OCI-LY7 (cell line): ENCODE measurements around the gene KLHL33. TPM values are rescaled to one million over a fixed set of nuclear protein-coding genes. Genes with fewer than 3 reads are reported as not detected.
A peak's percentile ranks its signal among the peaks of the same experiment; 100 is the strongest.

Experiments used
- BruUV-seq: library from RNA; stranded (reverse); fragments of 400-500 nt; replicated peaks from 2 replicates; lab custom pipeline; 2021; lab: Mats Ljungman, UMichigan
- CTCF ChIA-PET: fragments of 300-600 bp; sonication (Branson Sonifier 250); formaldehyde crosslinking; loops from one replicate; lab custom pipeline; 2022; ENCODE audit warnings: antibody characterized with exemption; ENCODE audit not compliant: unreplicated experiment; lab: Charles Lee
- POLR2A ChIA-PET: fragments of 300-600 bp; sonication (Branson Sonifier 250); formaldehyde crosslinking; loops from one replicate; lab custom pipeline; 2022; ENCODE audit warnings: antibody characterized with exemption; lab: Charles Lee
- DNase-seq: peaks from one replicate; pipeline ENCODE4 v3.0.0-alpha.2; 2015; ENCODE audit warnings: low spot score
- H2AFZ ChIP-seq: fragments of 200-600 bp; sonication (generic), shearing (Covaris generic); 2 replicates; pipeline ENCODE4 v1.6.1; 2014; ENCODE audit warnings: mild to moderate bottlenecking, antibody characterized with exemption, low read length, moderate library complexity
- H3K27ac ChIP-seq: fragments of 200-600 bp; sonication (generic); 2 replicates; pipeline ENCODE4 v1.5.1; 2014; ENCODE audit warnings: mixed run types, low read depth, mild to moderate bottlenecking, moderate library complexity, low read length, inconsistent platforms; ENCODE audit not compliant: poor library complexity, severe bottlenecking
- H3K36me3 ChIP-seq: fragments of 200-600 bp; sonication (generic); 2 replicates; pipeline ENCODE4 v1.6.1; 2014; ENCODE audit warnings: mild to moderate bottlenecking, antibody characterized with exemption, low read length, moderate library complexity, mixed read lengths; ENCODE audit not compliant: insufficient read depth
- H3K4me1 ChIP-seq: fragments of 200-600 bp; sonication (generic); 2 replicates; pipeline ENCODE4 v1.5.1; 2014; ENCODE audit warnings: mild to moderate bottlenecking, low read length; ENCODE audit not compliant: insufficient read depth, poor library complexity, severe bottlenecking
- H3K4me2 ChIP-seq: fragments of 200-600 bp; sonication (generic); 2 replicates; pipeline ENCODE4 v1.6.1; 2014; ENCODE audit warnings: mild to moderate bottlenecking, low read length
- H3K4me3 ChIP-seq: fragments of 200-600 bp; sonication (generic); 2 replicates; pipeline ENCODE4 v1.5.1; 2014; ENCODE audit warnings: mild to moderate bottlenecking, low read depth, low read length; ENCODE audit not compliant: poor library complexity, severe bottlenecking
- H3K79me2 ChIP-seq: fragments of 200-600 bp; sonication (generic); 2 replicates; pipeline ENCODE4 v1.6.1; 2016; ENCODE audit warnings: low read depth, mild to moderate bottlenecking, low read length, moderate library complexity, mixed read lengths; ENCODE audit not compliant: insufficient read depth
- H3K9me2 ChIP-seq: fragments of 200-600 bp; sonication (generic); 2 replicates; pipeline ENCODE4 v1.6.1; 2016; ENCODE audit warnings: mild to moderate bottlenecking, low read length, mixed read lengths; ENCODE audit not compliant: insufficient read depth
- H3K9me3 ChIP-seq: fragments of 200-600 bp; sonication (generic); 2 replicates; pipeline ENCODE4 v1.6.1; 2014; ENCODE audit warnings: mild to moderate bottlenecking, mixed run types, low read length, mixed read lengths
- H4K20me1 ChIP-seq: fragments of 200-600 bp; sonication (generic); 2 replicates; pipeline ENCODE4 v1.6.1; 2014; ENCODE audit warnings: mild to moderate bottlenecking, antibody characterized with exemption, low read length, moderate library complexity, mixed read lengths; ENCODE audit not compliant: insufficient read depth
- EZH2phosphoT487 ChIP-seq: fragments of 200-600 bp; sonication (generic); IDR thresholded peaks from 2 replicates; pipeline ENCODE4 v1.6.1; 2018; ENCODE audit warnings: low read depth, borderline replicate concordance, mild to moderate bottlenecking, mixed run types, antibody characterized with exemption, low read length, moderate library complexity, mixed read lengths
- intact Hi-C: fragments of 100-400 bp; cut with micrococcal nuclease; formaldehyde crosslinking; loops from one replicate; pipeline ENCODE4 v1.10.0; 2022; ENCODE audit not compliant: unreplicated experiment
- total RNA-seq, 2 experiments: library from RNA; depleted of rRNA in 1 of 2; stranded (reverse); fragments of >200 nt in 1 of 2; shearing (Covaris generic) in 1 of 2; gene quantifications; 2 replicates each; pipeline ENCODE4 v1.2.3, GENCODE V29; 2014 to 2022
- TF ChIP-seq, protein P1 (sequence below): fragments of 200-600 bp; sonication (generic); conservative IDR thresholded peaks from 2 replicates; pipeline ENCODE4 v1.5.1; 2014; ENCODE audit warnings: mild to moderate bottlenecking, antibody characterized with exemption, low read length, moderate library complexity, mixed read lengths

The KLHL33 gene
- total RNA-seq, 2 experiments from 2014 or later, result 0.11 TPM; not detected in 1

DNA sequence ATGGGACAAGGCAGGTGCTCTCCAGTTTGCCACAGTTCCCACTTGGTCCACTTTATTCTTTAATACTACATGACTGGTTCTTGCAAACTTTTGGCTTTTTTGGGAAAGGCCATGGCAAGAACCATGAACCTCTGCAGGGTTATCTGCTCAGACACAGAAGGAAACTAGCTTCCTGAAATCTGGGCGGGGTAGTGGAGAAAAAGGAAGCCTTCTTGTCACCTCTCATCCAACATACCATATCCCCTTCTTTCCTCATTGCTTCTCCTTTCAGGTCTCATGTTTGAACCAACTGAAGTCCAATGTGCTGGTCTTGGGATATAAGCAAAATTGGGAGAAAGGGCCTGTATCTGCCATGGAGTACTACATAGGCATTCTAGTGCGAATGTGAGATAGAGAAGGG is 5.5 kb upstream of the KLHL33 start:
- Histone ChIP-seq H3K4me1 (peaks cover 40% of the 10 kb centered on the region), H3K36me3 (peaks cover 43% of the 10 kb centered on the region), H3K4me3 (no peak overlapping the region), H3K9me2 (no peaks in the 10 kb centered on the region), H3K79me2 (no peaks in the 10 kb centered on the region), H3K9me3 (no peaks in the 10 kb centered on the region), H4K20me1 (no peaks in the 10 kb centered on the region), H2AFZ (no peak overlapping the region), H3K4me2 (peak overlapping the region; percentile 13), H3K27ac (no peak overlapping the region)
- intact Hi-C loops, result no loop called here
- TF ChIP-seq, protein P1, sequence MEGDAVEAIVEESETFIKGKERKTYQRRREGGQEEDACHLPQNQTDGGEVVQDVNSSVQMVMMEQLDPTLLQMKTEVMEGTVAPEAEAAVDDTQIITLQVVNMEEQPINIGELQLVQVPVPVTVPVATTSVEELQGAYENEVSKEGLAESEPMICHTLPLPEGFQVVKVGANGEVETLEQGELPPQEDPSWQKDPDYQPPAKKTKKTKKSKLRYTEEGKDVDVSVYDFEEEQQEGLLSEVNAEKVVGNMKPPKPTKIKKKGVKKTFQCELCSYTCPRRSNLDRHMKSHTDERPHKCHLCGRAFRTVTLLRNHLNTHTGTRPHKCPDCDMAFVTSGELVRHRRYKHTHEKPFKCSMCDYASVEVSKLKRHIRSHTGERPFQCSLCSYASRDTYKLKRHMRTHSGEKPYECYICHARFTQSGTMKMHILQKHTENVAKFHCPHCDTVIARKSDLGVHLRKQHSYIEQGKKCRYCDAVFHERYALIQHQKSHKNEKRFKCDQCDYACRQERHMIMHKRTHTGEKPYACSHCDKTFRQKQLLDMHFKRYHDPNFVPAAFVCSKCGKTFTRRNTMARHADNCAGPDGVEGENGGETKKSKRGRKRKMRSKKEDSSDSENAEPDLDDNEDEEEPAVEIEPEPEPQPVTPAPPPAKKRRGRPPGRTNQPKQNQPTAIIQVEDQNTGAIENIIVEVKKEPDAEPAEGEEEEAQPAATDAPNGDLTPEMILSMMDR, result no peak
- TF ChIP-seq EZH2phosphoT487, result no peak
- ChIA-PET CTCF (no interaction called here), POLR2A (interaction anchor here (0.9 to 2.1 kb wide), 4 partner anchors 12 to 20 kb away, joined by 3 to 4 read pairs (median 4); partner anchors contain the start of gene PIP4P1)
- BruUV-seq, result no TSS peak
- no peak for DNase-seq

DNA sequence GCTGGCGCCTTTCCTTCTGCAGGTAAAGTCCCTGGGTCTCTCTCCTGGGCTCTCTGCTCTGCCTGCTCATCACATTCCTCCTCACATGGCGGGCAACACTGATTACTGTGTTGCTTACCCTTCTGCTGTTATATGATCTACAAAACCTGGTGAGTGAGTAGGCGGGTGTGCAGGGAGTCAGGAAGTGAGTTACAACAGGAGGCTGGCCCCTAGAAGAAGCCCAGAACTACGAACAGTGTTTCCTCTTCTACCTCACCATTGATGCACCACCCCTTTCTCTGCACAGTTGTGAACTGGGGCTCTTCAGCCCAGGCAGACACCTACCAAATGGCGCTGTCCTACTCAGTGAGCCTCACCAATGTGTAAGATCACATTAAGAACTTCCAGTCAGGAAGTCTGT is 4.9 kb upstream of the KLHL33 start:
- Histone ChIP-seq H3K36me3 (peaks cover 37% of the 10 kb centered on the region), H3K79me2 (no peaks in the 10 kb centered on the region), H3K4me1 (peaks cover 40% of the 10 kb centered on the region), H4K20me1 (no peaks in the 10 kb centered on the region), H3K4me3 (no peak overlapping the region), H3K4me2 (peak overlapping the region; percentile 13), H3K9me2 (no peaks in the 10 kb centered on the region), H3K27ac (no peak overlapping the region), H2AFZ (peak overlapping the region; percentile 12; the same call in 1 of the 2 replicates), H3K9me3 (no peaks in the 10 kb centered on the region)
- ChIA-PET CTCF (no interaction called here), POLR2A (interaction anchor here (1.0 to 2.1 kb wide), 3 partner anchors 12 to 17 kb away, joined by 4 read pairs; no protein-coding TSS in a partner anchor)
- BruUV-seq, result no TSS peak
- intact Hi-C loops, result no loop called here
- DNase-seq, result peak; percentile 22
- TF ChIP-seq, protein P1, result no peak
- no peak for TF ChIP-seq EZH2phosphoT487

DNA sequence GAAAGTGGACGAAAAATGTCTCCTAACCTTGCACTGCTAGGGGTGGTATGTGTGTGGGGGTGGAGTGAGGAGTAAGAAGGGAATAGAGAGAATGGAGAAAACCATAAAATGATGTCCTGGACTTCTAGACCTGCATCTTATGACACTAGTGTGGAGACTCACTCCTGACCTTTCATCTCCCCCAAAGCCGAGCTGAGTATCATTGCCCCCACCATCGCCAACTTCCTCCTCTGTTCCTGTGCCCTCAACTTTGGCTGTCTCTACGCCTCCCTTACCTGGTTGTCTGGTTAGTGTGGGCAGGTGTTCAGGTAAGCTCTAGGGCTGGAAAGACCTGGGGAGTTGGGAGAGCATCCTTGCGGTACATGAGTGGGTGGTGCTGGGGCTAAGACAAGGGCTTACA is 4.5 kb upstream of the KLHL33 start:
- Histone ChIP-seq H3K79me2 (no peaks in the 10 kb centered on the region), H2AFZ (peak overlapping the region; percentile 12; the same call in 1 of the 2 replicates), H3K9me3 (no peaks in the 10 kb centered on the region), H3K4me3 (no peak overlapping the region), H3K4me2 (peak overlapping the region; percentile 13; the same call in 1 of the 2 replicates), H3K36me3 (peaks cover 33% of the 10 kb centered on the region), H3K4me1 (peaks cover 40% of the 10 kb centered on the region), H4K20me1 (no peaks in the 10 kb centered on the region), H3K27ac (no peak overlapping the region), H3K9me2 (no peaks in the 10 kb centered on the region)
- no peak for TF ChIP-seq EZH2phosphoT487
- TF ChIP-seq, protein P1, result no peak
- ChIA-PET POLR2A (interaction anchor here (1.4 to 2.1 kb wide), 2 partner anchors 11 to 17 kb away, joined by 4 read pairs; no protein-coding TSS in a partner anchor), CTCF (no interaction called here)
- intact Hi-C loops, result no loop called here
- DNase-seq, result no peak
- BruUV-seq, result no TSS peak
